C4-2B (cell line): Measurements from ENCODE around the gene GPR82.
"Not testable (repeated sequence)": the region's sequence is repeated elsewhere in the genome, so short reads cannot be mapped to it uniquely, and the experiment has no call there.

ENCODE experiments used
- H3K27ac ChIP-seq: fragments of 450-650 bp; 2 replicates; pipeline ENCODE4 v1.5.1; 2017
- ZFX ChIP-seq: fragments of 450-650 bp; IDR thresholded peaks from 2 replicates; pipeline ENCODE4 v1.6.1; 2017
- TF ChIP-seq, protein P1 (sequence below): fragments of 450-650 bp; conservative IDR thresholded peaks from 2 replicates; pipeline ENCODE4 v1.5.1; 2017; ENCODE audit warnings: mild to moderate bottlenecking

GPR82 gene, protein sequence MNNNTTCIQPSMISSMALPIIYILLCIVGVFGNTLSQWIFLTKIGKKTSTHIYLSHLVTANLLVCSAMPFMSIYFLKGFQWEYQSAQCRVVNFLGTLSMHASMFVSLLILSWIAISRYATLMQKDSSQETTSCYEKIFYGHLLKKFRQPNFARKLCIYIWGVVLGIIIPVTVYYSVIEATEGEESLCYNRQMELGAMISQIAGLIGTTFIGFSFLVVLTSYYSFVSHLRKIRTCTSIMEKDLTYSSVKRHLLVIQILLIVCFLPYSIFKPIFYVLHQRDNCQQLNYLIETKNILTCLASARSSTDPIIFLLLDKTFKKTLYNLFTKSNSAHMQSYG

GRCh38 chrX:41723826-41724225 lies at the start of gene GPR82:
Gene GPR82 (plus strand): TSS chrX:41724181. CDS start chrX:41727027, 2,846 bp downstream.
- TF ChIP-seq, protein P1, sequence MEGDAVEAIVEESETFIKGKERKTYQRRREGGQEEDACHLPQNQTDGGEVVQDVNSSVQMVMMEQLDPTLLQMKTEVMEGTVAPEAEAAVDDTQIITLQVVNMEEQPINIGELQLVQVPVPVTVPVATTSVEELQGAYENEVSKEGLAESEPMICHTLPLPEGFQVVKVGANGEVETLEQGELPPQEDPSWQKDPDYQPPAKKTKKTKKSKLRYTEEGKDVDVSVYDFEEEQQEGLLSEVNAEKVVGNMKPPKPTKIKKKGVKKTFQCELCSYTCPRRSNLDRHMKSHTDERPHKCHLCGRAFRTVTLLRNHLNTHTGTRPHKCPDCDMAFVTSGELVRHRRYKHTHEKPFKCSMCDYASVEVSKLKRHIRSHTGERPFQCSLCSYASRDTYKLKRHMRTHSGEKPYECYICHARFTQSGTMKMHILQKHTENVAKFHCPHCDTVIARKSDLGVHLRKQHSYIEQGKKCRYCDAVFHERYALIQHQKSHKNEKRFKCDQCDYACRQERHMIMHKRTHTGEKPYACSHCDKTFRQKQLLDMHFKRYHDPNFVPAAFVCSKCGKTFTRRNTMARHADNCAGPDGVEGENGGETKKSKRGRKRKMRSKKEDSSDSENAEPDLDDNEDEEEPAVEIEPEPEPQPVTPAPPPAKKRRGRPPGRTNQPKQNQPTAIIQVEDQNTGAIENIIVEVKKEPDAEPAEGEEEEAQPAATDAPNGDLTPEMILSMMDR, result no peak
- TF ChIP-seq ZFX, result no peak
- H3K27ac ChIP-seq, result no peak within 1 kb of the TSS

DNA sequence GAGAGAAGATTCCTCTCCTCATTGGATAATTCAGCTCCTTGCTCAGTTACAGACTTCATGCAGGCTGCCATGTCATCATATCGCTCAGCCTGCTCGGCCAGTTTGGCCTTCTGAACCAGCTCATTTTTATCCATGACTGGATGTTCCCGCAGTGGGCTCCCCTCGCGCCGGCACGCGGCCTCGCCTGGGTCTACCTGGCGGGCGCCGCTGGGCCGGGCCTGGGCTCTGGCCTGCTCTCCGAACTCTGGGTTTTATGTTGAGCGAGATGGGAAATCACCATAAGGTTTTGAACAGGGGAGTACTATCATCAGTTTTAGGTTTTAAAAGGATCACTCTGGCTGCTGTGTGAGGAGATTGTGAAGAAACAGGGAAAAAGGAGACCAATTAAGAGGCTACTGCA lies 47.6 kb upstream of the GPR82 start:
- H3K27ac ChIP-seq, result not testable (repeated sequence)

DNA sequence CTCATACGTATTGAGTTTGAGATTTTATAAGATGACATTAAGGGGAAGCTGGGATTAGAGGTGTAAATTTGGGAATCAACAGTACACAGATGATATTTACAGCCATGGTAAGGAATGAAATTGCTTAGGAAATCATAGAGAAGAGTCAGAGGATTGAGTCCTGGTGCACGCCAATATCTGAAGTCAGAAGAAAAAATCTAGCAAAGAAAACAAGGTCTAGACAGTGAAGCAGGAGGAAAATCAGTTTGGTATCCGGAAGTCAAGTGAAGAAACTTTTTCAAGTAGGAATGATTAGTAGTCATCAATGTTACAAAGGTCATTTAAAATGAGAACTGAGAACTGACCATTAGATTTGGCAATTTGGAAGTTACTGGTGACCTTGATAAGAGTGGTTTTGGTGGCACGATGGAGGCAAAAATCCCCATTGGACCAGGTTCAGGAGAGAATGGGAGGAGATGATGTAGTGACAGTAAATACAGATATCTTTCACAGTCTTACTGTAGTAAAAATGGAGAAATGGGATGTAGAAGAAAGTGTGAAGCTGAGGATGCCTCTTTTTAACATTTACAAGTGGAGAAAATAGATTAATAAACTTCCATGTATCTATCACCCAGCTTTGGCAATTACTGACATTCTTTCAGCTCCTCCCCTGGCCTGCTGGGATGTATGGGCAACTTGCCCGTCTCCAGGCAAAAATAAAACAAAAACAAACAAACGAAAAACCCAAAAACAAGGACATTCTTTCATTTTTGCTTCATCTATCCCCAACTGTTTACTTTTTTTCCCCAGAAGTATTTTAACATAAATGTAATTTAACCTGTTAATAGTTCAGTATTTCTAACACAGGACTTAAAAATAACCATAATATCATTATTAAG lies 46.6 kb upstream of the GPR82 start:
- TF ChIP-seq ZFX, result no peak
- TF ChIP-seq, protein P1, result no peak
- H3K27ac ChIP-seq, result no peak overlapping the region

DNA sequence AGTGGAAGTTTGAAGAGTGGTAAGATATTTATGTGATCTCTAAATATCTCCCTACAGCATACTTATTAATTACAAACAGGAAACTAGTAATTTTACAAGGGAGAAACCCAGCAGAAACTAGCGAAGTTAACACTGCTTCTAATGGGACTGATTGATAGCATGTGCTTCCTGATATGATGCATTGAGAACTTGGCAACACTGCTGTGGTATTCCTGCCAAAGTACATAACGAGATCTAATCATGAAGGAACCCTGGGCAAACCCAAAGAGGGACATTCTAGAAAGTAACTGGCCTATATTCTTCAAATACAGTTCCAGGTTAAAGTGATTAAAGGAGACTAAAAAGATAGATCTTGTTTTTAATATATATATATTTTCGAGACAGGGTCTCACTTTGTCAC lies 39.8 kb upstream of the GPR82 start:
- no peak overlapping the region for H3K27ac ChIP-seq
- TF ChIP-seq, protein P1, result no peak
- TF ChIP-seq ZFX, result no peak

GRCh38 chrX:41684940-41685339 lies 39.0 kb upstream of the GPR82 start:
- no peak overlapping the region for H3K27ac ChIP-seq
- TF ChIP-seq, protein P1, result no peak
- TF ChIP-seq ZFX, result no peak

- TF ChIP-seq, protein P1, result no peak
- TF ChIP-seq ZFX, result no peak
Measured at GRCh38 chrX:41686788-41687187, 37.2 kb upstream of the GPR82 start.

DNA sequence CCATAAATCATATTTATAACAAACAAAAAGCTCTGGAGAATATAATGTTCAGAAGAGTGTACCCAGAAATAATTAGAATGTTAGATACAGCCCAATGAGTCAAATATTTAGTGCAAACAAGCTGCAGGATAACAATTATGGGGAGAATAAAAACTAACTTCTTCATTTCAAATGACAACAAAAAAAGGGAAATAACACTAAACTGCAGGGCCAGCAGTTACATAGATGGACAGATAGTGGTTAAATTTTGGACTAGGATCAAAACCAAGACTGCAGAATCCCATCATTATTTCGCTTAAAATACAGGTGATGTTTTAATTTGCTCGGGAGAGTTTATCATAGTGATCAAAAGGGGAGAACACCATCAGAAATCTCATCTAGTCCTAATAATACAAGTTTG lies 35.8 kb upstream of the GPR82 start:
- no peak for TF ChIP-seq ZFX
- TF ChIP-seq, protein P1, result no peak
- H3K27ac ChIP-seq, result no peak overlapping the region

More at GRCh38 chrX:41686788-41687187, 37.2 kb upstream of the GPR82 start:
- no peak overlapping the region for H3K27ac ChIP-seq
